H9 (cell line): ENCODE data around the gene POMGNT2. TPM values are rescaled to one million over a fixed set of nuclear protein-coding genes. Genes with fewer than 3 reads are reported as not detected.

Experiments
- DNase-seq: peaks from one replicate; pipeline ENCODE4 v3.0.0-alpha.2; 2017
- H2AFZ ChIP-seq: one replicate; pipeline ENCODE4 v1.6.1; 2013; ENCODE audit warnings: mild to moderate bottlenecking, low read length, control low read depth, moderate library complexity
- H2AK5ac ChIP-seq: 2 replicates; pipeline ENCODE4 v1.6.1; 2013; ENCODE audit warnings: low read length, control low read depth, mixed read lengths; ENCODE audit not compliant: insufficient read length
- H2BK120ac ChIP-seq: one replicate; pipeline ENCODE4 v1.6.1; 2013; ENCODE audit warnings: low read depth, mild to moderate bottlenecking, low read length, control low read depth, inconsistent platforms; ENCODE audit not compliant: poor library complexity, severe bottlenecking
- H2BK12ac ChIP-seq: 2 replicates; pipeline ENCODE4 v1.6.1; 2013; ENCODE audit warnings: low read length, control low read depth, mixed read lengths, low read depth; ENCODE audit not compliant: insufficient read length
- H2BK15ac ChIP-seq: 2 replicates; pipeline ENCODE4 v1.6.1; 2013; ENCODE audit warnings: low read depth, low read length, control low read depth
- H2BK20ac ChIP-seq: one replicate; pipeline ENCODE4 v1.6.1; 2013; ENCODE audit warnings: low read depth, mild to moderate bottlenecking, low read length, control low read depth, inconsistent platforms; ENCODE audit not compliant: poor library complexity, severe bottlenecking
- H2BK5ac ChIP-seq: 2 replicates; pipeline ENCODE4 v1.6.1; 2013; ENCODE audit warnings: low read length, control low read depth, mixed read lengths; ENCODE audit not compliant: insufficient read length
- H3K14ac ChIP-seq: 2 replicates; pipeline ENCODE4 v1.6.1; 2013; ENCODE audit warnings: low read length, control low read depth; ENCODE audit not compliant: insufficient read depth
- H3K18ac ChIP-seq: 2 replicates; pipeline ENCODE4 v1.6.1; 2013; ENCODE audit warnings: low read depth, mild to moderate bottlenecking, mixed read lengths, low read length, control low read depth; ENCODE audit not compliant: insufficient read length
- H3K23ac ChIP-seq: 2 replicates; pipeline ENCODE4 v1.6.1; 2013; ENCODE audit warnings: low read length, control low read depth, mixed read lengths, low read depth; ENCODE audit not compliant: insufficient read length
- H3K23me2 ChIP-seq: 2 replicates; pipeline ENCODE4 v1.6.1; 2013; ENCODE audit warnings: low read depth, mild to moderate bottlenecking, mixed read lengths, low read length, control low read depth; ENCODE audit not compliant: insufficient read length, poor library complexity, severe bottlenecking
- H3K27ac ChIP-seq: 2 replicates; pipeline ENCODE4 v1.5.1; 2013; ENCODE audit warnings: low read length, control low read depth, mixed read lengths, low read depth; ENCODE audit not compliant: insufficient read length
- H3K27me3 ChIP-seq: 2 replicates; pipeline ENCODE4 v1.6.1; 2013; ENCODE audit warnings: low read length, control low read depth, inconsistent platforms; ENCODE audit not compliant: insufficient read depth
- H3K4ac ChIP-seq: 2 replicates; pipeline ENCODE4 v1.6.1; 2013; ENCODE audit warnings: low read depth, mild to moderate bottlenecking, control low read depth, inconsistent platforms, low read length, moderate library complexity
- H3K4me1 ChIP-seq: 2 replicates; pipeline ENCODE4 v1.6.1; 2013; ENCODE audit warnings: low read length, control low read depth, inconsistent platforms; ENCODE audit not compliant: insufficient read depth
- H3K4me2 ChIP-seq: 2 replicates; pipeline ENCODE4 v1.6.1; 2013; ENCODE audit warnings: low read length, control low read depth, mixed read lengths; ENCODE audit not compliant: insufficient read length, insufficient read depth
- H3K56ac ChIP-seq: 2 replicates; pipeline ENCODE4 v1.6.1; 2013; ENCODE audit warnings: low read depth, mild to moderate bottlenecking, mixed read lengths, low read length, control low read depth; ENCODE audit not compliant: insufficient read length
- H3K79me1 ChIP-seq: 2 replicates; pipeline ENCODE4 v1.6.1; 2013; ENCODE audit warnings: low read depth, mild to moderate bottlenecking, moderate library complexity, low read length, control low read depth, inconsistent platforms; ENCODE audit not compliant: insufficient read depth, poor library complexity, severe bottlenecking
- H3K79me2 ChIP-seq: 2 replicates; pipeline ENCODE4 v1.6.1; 2013; ENCODE audit warnings: low read length, control low read depth, inconsistent platforms; ENCODE audit not compliant: insufficient read depth
- H3K9ac ChIP-seq: 2 replicates; pipeline ENCODE4 v1.6.1; 2013; ENCODE audit warnings: low read length, control low read depth, mixed read lengths; ENCODE audit not compliant: insufficient read length; ENCODE audit errors: extremely low read depth
- H3K9me3 ChIP-seq: one replicate; pipeline ENCODE4 v1.6.1; 2013; ENCODE audit warnings: low read depth, low read length, inconsistent platforms; ENCODE audit not compliant: control insufficient read depth
- H3T11ph ChIP-seq: one replicate; pipeline ENCODE4 v1.6.1; 2013; ENCODE audit warnings: mild to moderate bottlenecking, low read length, control low read depth, inconsistent platforms
- H4K20me1 ChIP-seq: one replicate; pipeline ENCODE4 v1.6.1; 2013; ENCODE audit not compliant: control insufficient read depth, insufficient read length, insufficient read depth
- H4K5ac ChIP-seq: 2 replicates; pipeline ENCODE4 v1.6.1; 2013; ENCODE audit warnings: low read depth, mild to moderate bottlenecking, mixed read lengths, low read length, control low read depth; ENCODE audit not compliant: insufficient read length
- H4K8ac ChIP-seq: replicated peaks from 2 replicates; pipeline ENCODE4 v1.6.1; 2013; ENCODE audit warnings: low read length, control low read depth, mixed read lengths, low read depth; ENCODE audit not compliant: insufficient read length
- H4K91ac ChIP-seq: 2 replicates; pipeline ENCODE4 v1.6.1; 2013; ENCODE audit warnings: low read depth, mild to moderate bottlenecking, moderate library complexity, mixed read lengths, low read length, control low read depth; ENCODE audit not compliant: insufficient read length
- H3K27ac Mint-ChIP-seq, 3 experiments: 2 replicates in 2 of 3; 3 replicates in 1 of 3; pipeline ENCODE4 v1.8.0; 2020 to 2021; ENCODE audit warnings: mixed read lengths in 3 of 3, mild to moderate bottlenecking in 1 of 3, moderate library complexity in 1 of 3
- H3K27me3 Mint-ChIP-seq: 2 replicates; pipeline ENCODE4 v1.8.0; 2021; ENCODE audit warnings: low read depth, mild to moderate bottlenecking, moderate library complexity, mixed read lengths
- H3K36me3 Mint-ChIP-seq, 3 experiments: 2 replicates in 2 of 3; 3 replicates in 1 of 3; pipeline ENCODE4 v1.8.0; 2020 to 2021; ENCODE audit warnings: low read depth in 3 of 3, mixed read lengths in 3 of 3; ENCODE audit not compliant: insufficient read depth in 1 of 3
- H3K4me1 Mint-ChIP-seq, 2 experiments: 2 replicates each; pipeline ENCODE4 v1.8.0; 2020; ENCODE audit warnings: mixed read lengths in 2 of 2
- H3K4me3 Mint-ChIP-seq, 2 experiments: 2 replicates in 1 of 2; 3 replicates in 1 of 2; pipeline ENCODE4 v1.8.0; 2020 to 2021; ENCODE audit warnings: mild to moderate bottlenecking in 2 of 2, mixed read lengths in 2 of 2, moderate library complexity in 1 of 2
- H3K9me3 Mint-ChIP-seq, 2 experiments: 2 replicates in 1 of 2; 3 replicates in 1 of 2; pipeline ENCODE4 v1.8.0; 2020; ENCODE audit warnings: mild to moderate bottlenecking in 2 of 2, mixed read lengths in 2 of 2, moderate library complexity in 1 of 2
- WGBS: extraction: QIAGEN DNeasy Blood & Tissue Kit; methylation state at CpG from one replicate; pipeline ENCODE4 v1.1.7; 2013; ENCODE audit warnings: missing lambda C conversion rate, low lambda C conversion rate, mixed read lengths; ENCODE audit not compliant: insufficient read length; ENCODE audit errors: extremely low coverage; 5-methylcytosine and 5-hydroxymethylcytosine counted together
- total RNA-seq: library from RNA; stranded (reverse); gene quantifications from 2 replicates; pipeline ENCODE4 v1.2.1, GENCODE V29; 2021
- TF ChIP-seq, protein P1 (sequence below): fragments of 200-600 bp; sonication (generic); conservative IDR thresholded peaks from 3 replicates; pipeline ENCODE4 v1.8.0; 2021; ENCODE audit warnings: antibody characterized with exemption, mild to moderate bottlenecking

POMGNT2 gene
- total RNA-seq, 1 experiment from 2014 or later, result 14.0 TPM

DNA sequence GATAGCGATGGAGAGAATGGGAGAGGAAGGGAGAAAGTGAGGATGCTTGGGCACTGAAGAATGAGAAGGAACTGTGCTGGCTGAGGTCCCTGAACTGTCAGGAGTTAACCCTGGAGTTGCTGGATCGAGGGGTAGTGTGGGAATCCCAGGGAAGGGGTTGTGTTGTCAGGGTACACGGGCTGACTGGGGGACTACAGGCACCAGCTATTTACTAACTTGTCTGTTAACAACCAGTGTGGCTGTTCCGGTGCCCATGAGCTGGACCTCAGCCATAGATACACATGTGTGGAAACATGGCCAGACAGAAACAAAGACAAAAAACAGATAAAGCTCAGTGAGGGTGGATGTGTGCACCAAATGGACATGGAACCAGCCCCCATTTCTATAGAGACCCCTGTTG, 71.7 kb downstream of the POMGNT2 start:
- WGBS, result 100% methylated on average over 1 of the region's 4 CpGs
- Histone ChIP-seq H3K27ac (no peak overlapping the region), H2BK12ac (no peak overlapping the region), H3K14ac (no peak overlapping the region), H2BK120ac (no peak overlapping the region), H3K23ac (no peak overlapping the region), H3K56ac (no peak overlapping the region), H4K5ac (no peak overlapping the region), H3T11ph (no peak overlapping the region), H3K9ac (no peak overlapping the region), H2BK20ac (no peak overlapping the region), H3K4me1 (no peaks in the 10 kb centered on the region), H3K4me2 (no peak overlapping the region), H3K23me2 (no peaks in the 10 kb centered on the region), H3K79me1 (no peaks in the 10 kb centered on the region), H3K18ac (no peak overlapping the region), H2BK5ac (no peak overlapping the region), H3K79me2 (no peaks in the 10 kb centered on the region), H2AFZ (no peak overlapping the region), H2BK15ac (no peak overlapping the region), H3K9me3 (no peaks in the 10 kb centered on the region), H4K91ac (no peak overlapping the region), H3K4ac (no peak overlapping the region), H3K27me3 (no peaks in the 10 kb centered on the region), H2AK5ac (no peak overlapping the region), H4K8ac (no peak overlapping the region), H4K20me1 (no peaks in the 10 kb centered on the region)
- Mint-ChIP-seq H3K4me1 (no peaks in the 10 kb centered on the region), H3K27ac (no peak overlapping the region), H3K4me3 (no peak overlapping the region), H3K27me3 (no peaks in the 10 kb centered on the region), H3K36me3 (no peaks in the 10 kb centered on the region), H3K9me3 (no peaks in the 10 kb centered on the region)
- DNase-seq, result no peak
- TF ChIP-seq, protein P1, sequence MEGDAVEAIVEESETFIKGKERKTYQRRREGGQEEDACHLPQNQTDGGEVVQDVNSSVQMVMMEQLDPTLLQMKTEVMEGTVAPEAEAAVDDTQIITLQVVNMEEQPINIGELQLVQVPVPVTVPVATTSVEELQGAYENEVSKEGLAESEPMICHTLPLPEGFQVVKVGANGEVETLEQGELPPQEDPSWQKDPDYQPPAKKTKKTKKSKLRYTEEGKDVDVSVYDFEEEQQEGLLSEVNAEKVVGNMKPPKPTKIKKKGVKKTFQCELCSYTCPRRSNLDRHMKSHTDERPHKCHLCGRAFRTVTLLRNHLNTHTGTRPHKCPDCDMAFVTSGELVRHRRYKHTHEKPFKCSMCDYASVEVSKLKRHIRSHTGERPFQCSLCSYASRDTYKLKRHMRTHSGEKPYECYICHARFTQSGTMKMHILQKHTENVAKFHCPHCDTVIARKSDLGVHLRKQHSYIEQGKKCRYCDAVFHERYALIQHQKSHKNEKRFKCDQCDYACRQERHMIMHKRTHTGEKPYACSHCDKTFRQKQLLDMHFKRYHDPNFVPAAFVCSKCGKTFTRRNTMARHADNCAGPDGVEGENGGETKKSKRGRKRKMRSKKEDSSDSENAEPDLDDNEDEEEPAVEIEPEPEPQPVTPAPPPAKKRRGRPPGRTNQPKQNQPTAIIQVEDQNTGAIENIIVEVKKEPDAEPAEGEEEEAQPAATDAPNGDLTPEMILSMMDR, result no peak
